Measurements from ENCODE around the gene MAML2. TPM values are rescaled to one million over a fixed set of nuclear protein-coding genes. Genes with fewer than 3 reads are reported as not detected.

The MAML2 gene
- total RNA-seq, 2 experiments from 2014 or later, result 0.15 to 1.0 TPM

- no peak for DNase-seq (ENCODE audit: low spot score)
- Histone ChIP-seq H3K4me2 (ENCODE audit: low read length) (no peak overlapping the region), H3K79me2 (ENCODE audit: insufficient read depth, low read depth, low read length) (no peaks in the 10 kb centered on the region), H3K36me3 (ENCODE audit: insufficient read depth, low read length) (no peaks in the 10 kb centered on the region), H4K20me1 (ENCODE audit: insufficient read depth, low read length) (no peaks in the 10 kb centered on the region), H3K27ac (ENCODE audit: low read depth, low read length, poor library complexity, severe bottlenecking) (no peak overlapping the region), H2AFZ (ENCODE audit: low read length) (no peak overlapping the region), H3K4me1 (ENCODE audit: insufficient read depth, low read length, poor library complexity, severe bottlenecking) (peaks cover 9% of the 10 kb centered on the region), H3K9me3 (ENCODE audit: low read length) (no peaks in the 10 kb centered on the region), H3K4me3 (ENCODE audit: low read depth, low read length, poor library complexity, severe bottlenecking) (no peak overlapping the region), H3K9me2 (ENCODE audit: insufficient read depth, low read length) (no peaks in the 10 kb centered on the region)
- BruUV-seq (replicated peaks), result no TSS peak
- CTCF ChIA-PET (ENCODE audit: unreplicated experiment), result no interaction called here
- no peak for TF ChIP-seq EZH2phosphoT487 (IDR thresholded peaks at IDR 0.05; ENCODE audit: borderline replicate concordance, low read depth, low read length)
- no peak for TF ChIP-seq CTCF (conservative IDR thresholded peaks at IDR 0.05; ENCODE audit: low read length)
- intact Hi-C loops (cut with micrococcal nuclease; ENCODE audit: unreplicated experiment), result no loop called here
- POLR2A ChIA-PET, result interaction anchor here (1.0 kb wide), 1 partner anchor 8 kb away, joined by 7 read pairs; no protein-coding TSS in a partner anchor
Observed at GRCh38 chr11:96127596-96127959, 215.4 kb downstream of the MAML2 start.

- H3K36me3 ChIP-seq (ENCODE audit: insufficient read depth, low read length), result no peaks in the 10 kb centered on the region
- intact Hi-C loops (cut with micrococcal nuclease; ENCODE audit: unreplicated experiment), result no loop called here
- H3K27ac ChIP-seq (ENCODE audit: low read depth, low read length, poor library complexity, severe bottlenecking), result no peak overlapping the region
- no peak overlapping the region for H3K4me2 ChIP-seq (ENCODE audit: low read length)
- ChIA-PET CTCF (ENCODE audit: unreplicated experiment) (no interaction called here), POLR2A (no interaction called here)
- H3K4me1 ChIP-seq (ENCODE audit: insufficient read depth, low read length, poor library complexity, severe bottlenecking), result peaks cover 9% of the 10 kb centered on the region
- BruUV-seq (replicated peaks), result no TSS peak
- H2AFZ ChIP-seq (ENCODE audit: low read length), result no peak overlapping the region
- DNase-seq (ENCODE audit: low spot score), result no peak
- no peaks in the 10 kb centered on the region for H4K20me1 ChIP-seq (ENCODE audit: insufficient read depth, low read length)
- no peak overlapping the region for H3K4me3 ChIP-seq (ENCODE audit: low read depth, low read length, poor library complexity, severe bottlenecking)
- H3K9me3 ChIP-seq (ENCODE audit: low read length), result no peaks in the 10 kb centered on the region
- TF ChIP-seq EZH2phosphoT487 (IDR thresholded peaks at IDR 0.05; ENCODE audit: borderline replicate concordance, low read depth, low read length), result no peak
- TF ChIP-seq CTCF (conservative IDR thresholded peaks at IDR 0.05; ENCODE audit: low read length), result no peak
- H3K9me2 ChIP-seq (ENCODE audit: insufficient read depth, low read length), result no peaks in the 10 kb centered on the region
- H3K79me2 ChIP-seq (ENCODE audit: insufficient read depth, low read depth, low read length), result no peaks in the 10 kb centered on the region
Observed at GRCh38 chr11:96126917-96127595, 215.9 kb downstream of the MAML2 start.

DNA sequence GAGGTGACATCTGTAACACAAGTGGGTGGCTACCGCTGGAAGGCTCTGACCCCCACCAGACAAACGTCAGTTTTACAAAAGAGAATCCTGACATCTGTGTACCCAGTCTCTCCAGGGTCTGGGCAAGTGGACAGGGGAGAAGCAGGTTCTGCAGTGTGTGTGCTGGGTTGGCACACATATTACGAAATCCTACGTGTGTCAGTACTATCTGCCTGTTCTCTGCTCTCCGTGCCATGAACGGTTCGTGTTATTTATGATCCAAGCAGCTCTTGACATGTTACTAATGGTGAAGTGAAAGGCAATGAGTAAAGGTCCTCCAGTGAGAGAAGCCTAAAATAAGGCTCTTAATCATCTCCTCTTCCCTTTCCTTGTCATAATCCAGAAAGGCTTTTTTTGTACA, 217.6 kb downstream of the MAML2 start:
- Histone ChIP-seq H3K36me3 (ENCODE audit: insufficient read depth, low read length) (no peaks in the 10 kb centered on the region), H3K9me2 (ENCODE audit: insufficient read depth, low read length) (no peaks in the 10 kb centered on the region), H3K4me2 (ENCODE audit: low read length) (no peak overlapping the region), H4K20me1 (ENCODE audit: insufficient read depth, low read length) (no peaks in the 10 kb centered on the region), H2AFZ (ENCODE audit: low read length) (no peak overlapping the region), H3K79me2 (ENCODE audit: insufficient read depth, low read depth, low read length) (no peaks in the 10 kb centered on the region), H3K4me3 (ENCODE audit: low read depth, low read length, poor library complexity, severe bottlenecking) (no peak overlapping the region), H3K27ac (ENCODE audit: low read depth, low read length, poor library complexity, severe bottlenecking) (no peak overlapping the region), H3K4me1 (ENCODE audit: insufficient read depth, low read length, poor library complexity, severe bottlenecking) (peaks cover 9% of the 10 kb centered on the region), H3K9me3 (ENCODE audit: low read length) (no peaks in the 10 kb centered on the region)
- POLR2A ChIA-PET, result no interaction called here
- TF ChIP-seq EZH2phosphoT487 (IDR thresholded peaks at IDR 0.05; ENCODE audit: borderline replicate concordance, low read depth, low read length) (no peak), CTCF (conservative IDR thresholded peaks at IDR 0.05; ENCODE audit: low read length) (no peak)
- CTCF ChIA-PET (ENCODE audit: unreplicated experiment), result no interaction called here
- DNase-seq (ENCODE audit: low spot score), result no peak
- BruUV-seq (replicated peaks), result no TSS peak
- intact Hi-C loops (cut with micrococcal nuclease; ENCODE audit: unreplicated experiment), result no loop called here
